Liver (tissue), 9 donors: ENCODE results near the gene MAP3K20. TPM values are rescaled to one million over a fixed set of nuclear protein-coding genes. Genes with fewer than 3 reads are reported as not detected.

Experiments
- DNase-seq: peaks from one replicate; pipeline ENCODE4 v3.0.0-alpha.2; 2017; ENCODE audit warnings: low spot score
- H3K27ac ChIP-seq, 2 donors: one replicate each; pipeline ENCODE4 v1.7.0; 2013; ENCODE audit warnings: inconsistent platforms in 2 of 2, low read length in 2 of 2, control low read depth in 1 of 2, low read depth in 1 of 2, mild to moderate bottlenecking in 1 of 2
- H3K27me3 ChIP-seq, 4 donors: one replicate each; pipeline versions ENCODE4 v1.6.1 to v1.7.0; 2013; ENCODE audit warnings: low read length in 3 of 4, inconsistent platforms in 1 of 4, mild to moderate bottlenecking in 1 of 4, moderate library complexity in 1 of 4; ENCODE audit not compliant: control insufficient read depth in 4 of 4, insufficient read depth in 4 of 4
- H3K36me3 ChIP-seq, 4 donors: one replicate each; pipeline versions ENCODE4 v1.6.1 to v1.7.0; 2013; ENCODE audit warnings: low read length in 3 of 4, mild to moderate bottlenecking in 3 of 4, low read depth in 1 of 4, moderate library complexity in 1 of 4; ENCODE audit not compliant: control insufficient read depth in 4 of 4, insufficient read depth in 3 of 4
- H3K4me1 ChIP-seq, 4 donors: one replicate each; pipeline versions ENCODE4 v1.6.1 to v1.7.0; 2013; ENCODE audit warnings: low read length in 3 of 4, mild to moderate bottlenecking in 3 of 4, moderate library complexity in 1 of 4; ENCODE audit not compliant: control insufficient read depth in 4 of 4, insufficient read depth in 4 of 4
- H3K4me3 ChIP-seq, 3 donors: one replicate each; pipeline versions ENCODE4 v1.6.1 to v1.7.0; 2013; ENCODE audit warnings: low read length in 3 of 3, control low read depth in 1 of 3, low read depth in 1 of 3, mild to moderate bottlenecking in 1 of 3
- H3K9ac ChIP-seq, 2 donors: one replicate each; pipeline ENCODE4 v1.7.0; 2013; ENCODE audit warnings: low read length in 2 of 2, mild to moderate bottlenecking in 2 of 2, moderate library complexity in 2 of 2, control low read depth in 1 of 2, low read depth in 1 of 2
- H3K9me3 ChIP-seq, 4 donors: one replicate each; pipeline versions ENCODE4 v1.6.1 to v1.7.0; 2013; ENCODE audit warnings: low read length in 3 of 4; ENCODE audit not compliant: control insufficient read depth in 4 of 4
- CTCF ChIP-seq: fragments of 150-350 bp; IDR thresholded peaks from 2 replicates; pipeline ENCODE4 v1.5.1; 2017; ENCODE audit warnings: improper control_type of control experiment, low read depth, low read length; ENCODE audit not compliant: missing input control
- EGR1 ChIP-seq, 2 donors: IDR thresholded peaks; 2 replicates each; pipeline ENCODE4 v1.6.1; 2016 to 2018; ENCODE audit warnings: antibody characterized with exemption in 2 of 2, low read depth in 2 of 2
- FOXA1 ChIP-seq: IDR thresholded peaks from 2 replicates; pipeline ENCODE4 v1.6.1; 2016; ENCODE audit warnings: antibody characterized with exemption
- FOXA2 ChIP-seq: IDR thresholded peaks from 2 replicates; pipeline ENCODE4 v1.6.1; 2016; ENCODE audit warnings: antibody characterized with exemption
- GABPA ChIP-seq, 2 donors: IDR thresholded peaks in 1 of 2; conservative IDR thresholded peaks in 1 of 2; 2 replicates each; pipeline ENCODE4 v1.6.1; 2016; ENCODE audit warnings: antibody characterized with exemption in 2 of 2, mild to moderate bottlenecking in 1 of 2, moderate library complexity in 1 of 2
- HNF4A ChIP-seq, 2 donors: conservative IDR thresholded peaks; 2 replicates each; pipeline ENCODE4 v1.6.1; 2016; ENCODE audit warnings: antibody characterized with exemption in 2 of 2, mild to moderate bottlenecking in 2 of 2
- HNF4G ChIP-seq: IDR thresholded peaks from 2 replicates; pipeline ENCODE4 v1.6.1; 2016; ENCODE audit warnings: antibody characterized with exemption
- JUND ChIP-seq, 2 donors: IDR thresholded peaks; 2 replicates each; pipeline ENCODE4 v1.6.1; 2016; ENCODE audit warnings: antibody characterized with exemption in 2 of 2
- MAX ChIP-seq: IDR thresholded peaks from 2 replicates; pipeline ENCODE4 v1.6.1; 2016; ENCODE audit warnings: antibody characterized with exemption
- NR2F2 ChIP-seq: IDR thresholded peaks from 2 replicates; pipeline ENCODE4 v1.6.1; 2016; ENCODE audit warnings: antibody characterized with exemption
- RAD21 ChIP-seq, 2 donors: IDR thresholded peaks; 2 replicates each; pipeline ENCODE4 v1.6.1; 2016; ENCODE audit warnings: antibody characterized with exemption in 2 of 2, mild to moderate bottlenecking in 2 of 2
- REST ChIP-seq: IDR thresholded peaks from 2 replicates; pipeline ENCODE4 v1.6.1; 2016; ENCODE audit warnings: antibody characterized with exemption, mild to moderate bottlenecking
- RXRA ChIP-seq, 2 donors: IDR thresholded peaks; 2 replicates each; pipeline ENCODE4 v1.6.1; 2017 to 2018; ENCODE audit warnings: antibody characterized with exemption in 2 of 2, mild to moderate bottlenecking in 1 of 2
- SP1 ChIP-seq: IDR thresholded peaks from 2 replicates; pipeline ENCODE4 v1.6.1; 2018; ENCODE audit warnings: antibody characterized with exemption, mild to moderate bottlenecking
- TAF1 ChIP-seq: conservative IDR thresholded peaks from 2 replicates; pipeline ENCODE4 v1.6.1; 2016; ENCODE audit warnings: antibody characterized with exemption, mild to moderate bottlenecking
- YY1 ChIP-seq: IDR thresholded peaks from 2 replicates; pipeline ENCODE4 v1.6.1; 2016; ENCODE audit warnings: antibody characterized with exemption, mild to moderate bottlenecking
- WGBS: extraction: QIAGEN DNeasy Blood & Tissue Kit; methylation state at CpG from one replicate; pipeline ENCODE4 v1.1.7; 2013; 5-methylcytosine and 5-hydroxymethylcytosine counted together
- polyA plus RNA-seq, 2 donors: library from polyadenylated mRNA; stranded (reverse) in 1 of 2; unstranded in 1 of 2; fragments of 200-250 nt in 1 of 2; fragments of >200 nt in 1 of 2; fragmentation: Nextera tagmentation in 1 of 2; extraction: Ambion mirVana in 1 of 2; gene quantifications; one replicate each; pipeline versions ENCODE4 v1.2.1 to v1.2.3, GENCODE V29; 2013 to 2015
- total RNA-seq, 2 donors: library from RNA; depleted of rRNA; stranded (reverse); fragments of >200 nt; gene quantifications; one replicate each; pipeline ENCODE4 v1.2.3, GENCODE V29; 2014
- TF ChIP-seq, protein P1 (sequence below): IDR thresholded peaks from 2 replicates; pipeline ENCODE4 v1.6.1; 2016; ENCODE audit warnings: antibody characterized with exemption
- donor health status: healthy.
- donor health status: healthy.
- donor health status: healthy.
- donor health status: healthy.
- donor health status: healthy.

The MAP3K20 gene
- total and polyA plus RNA-seq, 4 donors, result 9.1 to 22.6 (median 14.9) TPM

DNA sequence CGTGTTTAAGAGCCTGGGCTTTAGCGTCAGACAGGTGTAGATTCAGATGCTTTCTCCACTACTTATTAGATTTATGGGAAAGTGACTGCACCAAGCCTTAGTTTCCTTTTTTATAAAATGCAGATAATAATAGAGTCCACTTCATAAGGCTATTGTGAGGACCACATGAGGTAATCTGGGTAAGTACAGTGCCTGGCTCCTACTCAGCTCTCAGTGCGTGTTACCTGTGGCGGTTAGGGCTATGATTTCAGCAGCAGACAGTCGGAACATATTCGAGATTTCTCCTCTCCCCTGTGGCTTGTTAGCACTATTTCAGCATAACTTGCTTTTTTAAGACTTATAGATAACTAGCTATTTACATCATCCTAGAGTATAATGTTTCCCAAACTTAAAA is 32.0 kb downstream of the MAP3K20 start:
- H3K9ac ChIP-seq, result no peak overlapping the region
- no peak for DNase-seq
- TF ChIP-seq CTCF, result no peak
- TF ChIP-seq NR2F2, result no peak
- no peak for TF ChIP-seq MAX
- TF ChIP-seq TAF1, result no peak
- no peak for TF ChIP-seq GABPA (IDR thresholded peaks at IDR 0.05 in 1 of 2, conservative IDR thresholded peaks at IDR 0.05 in 1 of 2)
- TF ChIP-seq SP1, result no peak
- TF ChIP-seq, protein P1, sequence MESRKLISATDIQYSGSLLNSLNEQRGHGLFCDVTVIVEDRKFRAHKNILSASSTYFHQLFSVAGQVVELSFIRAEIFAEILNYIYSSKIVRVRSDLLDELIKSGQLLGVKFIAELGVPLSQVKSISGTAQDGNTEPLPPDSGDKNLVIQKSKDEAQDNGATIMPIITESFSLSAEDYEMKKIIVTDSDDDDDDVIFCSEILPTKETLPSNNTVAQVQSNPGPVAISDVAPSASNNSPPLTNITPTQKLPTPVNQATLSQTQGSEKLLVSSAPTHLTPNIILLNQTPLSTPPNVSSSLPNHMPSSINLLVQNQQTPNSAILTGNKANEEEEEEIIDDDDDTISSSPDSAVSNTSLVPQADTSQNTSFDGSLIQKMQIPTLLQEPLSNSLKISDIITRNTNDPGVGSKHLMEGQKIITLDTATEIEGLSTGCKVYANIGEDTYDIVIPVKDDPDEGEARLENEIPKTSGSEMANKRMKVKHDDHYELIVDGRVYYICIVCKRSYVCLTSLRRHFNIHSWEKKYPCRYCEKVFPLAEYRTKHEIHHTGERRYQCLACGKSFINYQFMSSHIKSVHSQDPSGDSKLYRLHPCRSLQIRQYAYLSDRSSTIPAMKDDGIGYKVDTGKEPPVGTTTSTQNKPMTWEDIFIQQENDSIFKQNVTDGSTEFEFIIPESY, result no peak
- no peak for TF ChIP-seq RXRA (IDR thresholded peaks at IDR 0.05)
- TF ChIP-seq YY1, result no peak
- no peak for TF ChIP-seq RAD21 (IDR thresholded peaks at IDR 0.05)
- TF ChIP-seq REST, result no peak
- TF ChIP-seq HNF4A (conservative IDR thresholded peaks at IDR 0.05), result no peak
- no peak overlapping the region for H3K4me3 ChIP-seq
- 98% methylated on average over 6 of the region's 6 CpGs for WGBS
- peaks cover 0 to 3% (median 0%) of the 10 kb centered on the region in 4 donors for H3K4me1 ChIP-seq
- no peaks in the 10 kb centered on the region for H3K27me3 ChIP-seq
- H3K27ac ChIP-seq, result no peak overlapping the region
- H3K9me3 ChIP-seq, result no peaks in the 10 kb centered on the region
- no peaks in the 10 kb centered on the region for H3K36me3 ChIP-seq

DNA sequence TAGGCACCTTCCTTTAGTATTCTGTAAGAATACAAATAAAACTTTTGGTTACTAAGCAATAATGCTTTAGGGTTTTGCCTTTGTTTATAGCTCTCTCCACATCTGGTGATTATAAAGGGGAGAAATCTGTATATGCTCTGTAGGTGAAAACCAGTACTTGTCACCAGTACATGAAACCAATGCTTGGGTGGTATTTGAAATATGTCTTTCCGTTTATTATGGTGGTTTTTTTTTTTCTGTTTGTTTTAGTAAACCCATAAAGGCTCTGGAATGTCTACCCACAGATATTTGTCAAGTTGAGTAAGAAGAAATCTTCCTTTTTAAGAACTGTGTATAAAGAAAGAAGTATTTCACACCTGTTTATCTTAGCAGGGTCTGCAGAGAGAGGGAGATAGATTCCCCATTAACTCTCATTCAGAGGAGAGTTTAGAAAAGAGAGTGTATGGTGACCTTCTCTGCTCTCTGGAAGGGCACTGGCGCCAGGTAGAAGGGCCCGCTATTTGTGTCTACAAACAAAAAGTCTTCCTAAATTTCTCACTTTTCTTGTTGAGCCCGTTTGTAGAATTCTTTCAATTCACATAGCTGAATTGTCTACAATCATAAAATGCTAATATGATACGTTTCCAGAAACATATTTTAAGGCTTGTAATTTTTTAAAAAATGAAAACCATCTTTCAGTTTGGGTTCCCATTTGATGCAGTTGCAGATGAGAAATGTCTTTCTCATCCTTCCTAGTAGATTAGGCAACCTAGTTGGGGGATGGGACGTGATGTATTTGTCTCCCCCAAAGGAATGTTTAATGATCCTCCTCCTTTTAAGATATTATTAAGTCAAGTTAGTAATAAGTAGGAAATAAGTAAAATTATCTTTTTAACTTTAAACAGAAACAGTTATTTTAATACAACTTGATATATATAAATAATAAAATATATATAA is 33.9 kb downstream of the MAP3K20 start:
- no peak for DNase-seq
- Histone ChIP-seq H3K27me3 (no peaks in the 10 kb centered on the region), H3K9me3 (no peaks in the 10 kb centered on the region), H3K4me1 (peaks cover 0 to 3% (median 0%) of the 10 kb centered on the region in 4 donors), H3K27ac (no peak overlapping the region), H3K36me3 (no peaks in the 10 kb centered on the region), H3K4me3 (no peak overlapping the region), H3K9ac (no peak overlapping the region)
- whole genome bisulfite sequencing, result 85% methylated on average over 6 of the region's 6 CpGs
- TF ChIP-seq JUND (IDR thresholded peaks at IDR 0.05), result no peak
- no peak for TF ChIP-seq FOXA2
- no peak for TF ChIP-seq YY1
- TF ChIP-seq REST, result no peak
- TF ChIP-seq SP1, result no peak
- TF ChIP-seq RXRA (IDR thresholded peaks at IDR 0.05), result no peak
- no peak for TF ChIP-seq RAD21 (IDR thresholded peaks at IDR 0.05)
- no peak for TF ChIP-seq TAF1
- no peak for TF ChIP-seq FOXA1
- TF ChIP-seq EGR1 (IDR thresholded peaks at IDR 0.05; ENCODE audit: low read depth in 2 of 2), result no peak
- TF ChIP-seq HNF4G, result no peak
- no peak for TF ChIP-seq CTCF
- no peak for TF ChIP-seq HNF4A (conservative IDR thresholded peaks at IDR 0.05)
